Measurements from ENCODE around the gene ATE1.

GRCh38 chr10:121774813-121775212 lies 153.0 kb downstream of the ATE1 start:
- TF ChIP-seq POLR2AphosphoS5 (IDR thresholded peaks at IDR 0.05; ENCODE audit: insufficient read depth in 1 of 2, low read depth in 1 of 2) (no peak), CTCF (IDR thresholded peaks at IDR 0.05) (no peak), POLR2A (IDR thresholded peaks at IDR 0.05) (no peak)

Data from vagina (tissue), 2 donors.